K562 (cell line): ENCODE measurements around the gene BTBD1. TPM values are rescaled to one million over a fixed set of nuclear protein-coding genes. Genes with fewer than 3 reads are reported as not detected.

ENCODE experiments used
- GABPB1 ChIP-seq: sonication (generic); formaldehyde crosslinking; IDR thresholded peaks from 2 replicates; pipeline ENCODE4 v1.8.0; 2022; ENCODE audit warnings: mild to moderate bottlenecking, missing genetic modification reagents
- HIVEP1 ChIP-seq: fragments of 250-450 bp; sonication (Bioruptor Pico); IDR thresholded peaks from 2 replicates; pipeline ENCODE4 v1.4.0; 2020; ENCODE audit warnings: mild to moderate bottlenecking
- HSF4 ChIP-seq: fragments of 250-450 bp; sonication (Bioruptor Pico); IDR thresholded peaks from 2 replicates; pipeline ENCODE4 v2.1.2; 2022; ENCODE audit warnings: mild to moderate bottlenecking, moderate library complexity, borderline replicate concordance
- JUNB ChIP-seq: fragments of 450-650 bp; formaldehyde crosslinking; conservative IDR thresholded peaks from 2 replicates; pipeline ENCODE4 v1.4.0; 2020; ENCODE audit warnings: mild to moderate bottlenecking
- KLF1 ChIP-seq: fragments of 450-650 bp; IDR thresholded peaks from 2 replicates; pipeline ENCODE4 v1.6.1; 2016; ENCODE audit warnings: missing genetic modification characterization, missing compliant biosample characterization
- KLF6 ChIP-seq: fragments of 250-450 bp; sonication (Bioruptor Pico); IDR thresholded peaks from 2 replicates; pipeline ENCODE4 v1.4.0; 2020; ENCODE audit warnings: mild to moderate bottlenecking, moderate library complexity, borderline replicate concordance
- LARP7 ChIP-seq: fragments of 450-650 bp; IDR thresholded peaks from 2 replicates; pipeline ENCODE4 v1.6.1; 2016
- LEF1 ChIP-seq: fragments of 450-650 bp; IDR thresholded peaks from 2 replicates; pipeline ENCODE4 v1.6.1; 2016; ENCODE audit warnings: mild to moderate bottlenecking
- MEF2D ChIP-seq: conservative IDR thresholded peaks from 2 replicates; pipeline ENCODE4 v1.6.1; 2016; ENCODE audit warnings: low read depth, missing genetic modification characterization, missing compliant biosample characterization
- NCOA4 ChIP-seq: fragments of 450-650 bp; IDR thresholded peaks from 2 replicates; pipeline ENCODE4 v1.6.1; 2018; ENCODE audit warnings: mild to moderate bottlenecking; ENCODE audit not compliant: partially characterized antibody
- NCOR1 ChIP-seq: fragments of 450-650 bp; IDR thresholded peaks from 2 replicates; pipeline ENCODE4 v1.6.1; 2016; ENCODE audit warnings: mild to moderate bottlenecking, moderate library complexity
- NR2C2 ChIP-seq, 2 experiments: fragments of 200-800 bp in 1 of 2; sonication (Bioruptor generic) in 1 of 2; sonication (generic) in 1 of 2; formaldehyde crosslinking in 1 of 2; IDR thresholded peaks; 2 replicates each; pipeline versions ENCODE4 v1.6.1 to v1.8.0; 2016 to 2022; ENCODE audit warnings: mild to moderate bottlenecking in 1 of 2, missing compliant biosample characterization in 1 of 2, missing genetic modification characterization in 1 of 2, missing genetic modification reagents in 1 of 2
- PTRF ChIP-seq: fragments of 450-650 bp; IDR thresholded peaks from 2 replicates; pipeline ENCODE4 v1.6.1; 2016; ENCODE audit warnings: mild to moderate bottlenecking, missing genetic modification characterization, missing compliant biosample characterization
- RBM14 ChIP-seq: fragments of 200-400 bp; formaldehyde crosslinking; IDR thresholded peaks from 2 replicates; pipeline ENCODE4 v1.6.1; 2018; ENCODE audit warnings: low read depth, mild to moderate bottlenecking, low read length, moderate library complexity, borderline replicate concordance; ENCODE audit not compliant: insufficient read depth
- RERE ChIP-seq: sonication (generic); formaldehyde crosslinking; IDR thresholded peaks from 2 replicates; pipeline ENCODE4 v1.8.0; 2023; ENCODE audit warnings: missing genetic modification reagents, mild to moderate bottlenecking, borderline replicate concordance
- RFX7 ChIP-seq: fragments of 250-450 bp; sonication (Bioruptor Pico); IDR thresholded peaks from 2 replicates; pipeline ENCODE4 v1.5.1; 2021; ENCODE audit warnings: mild to moderate bottlenecking
- SMARCA4 ChIP-seq: fragments of 450-650 bp; IDR thresholded peaks from 2 replicates; pipeline ENCODE4 v1.6.1; 2016
- STAG1 ChIP-seq: sonication (generic); formaldehyde crosslinking; IDR thresholded peaks from 2 replicates; pipeline ENCODE4 v1.5.0; 2020; ENCODE audit warnings: missing genetic modification reagents, borderline replicate concordance
- TEAD1 ChIP-seq, 2 experiments: fragments of 450-650 bp in 1 of 2; sonication (generic) in 1 of 2; formaldehyde crosslinking; IDR thresholded peaks; 2 replicates each; pipeline versions ENCODE4 v1.4.0 to v1.8.0; 2020 to 2022; ENCODE audit warnings: mild to moderate bottlenecking in 2 of 2, missing genetic modification reagents in 1 of 2
- TRIM28 ChIP-seq: fragments of 450-650 bp; IDR thresholded peaks from 2 replicates; pipeline ENCODE4 v1.6.1; 2017
- ZBTB17 ChIP-seq: fragments of 450-650 bp; formaldehyde crosslinking; IDR thresholded peaks from 2 replicates; pipeline ENCODE4 v1.4.0; 2020; ENCODE audit warnings: mild to moderate bottlenecking
- ZBTB33 ChIP-seq: sonication (generic); formaldehyde crosslinking; IDR thresholded peaks from 2 replicates; pipeline ENCODE4 v1.8.1; 2023; ENCODE audit warnings: mild to moderate bottlenecking, missing genetic modification reagents
- ZNF23 ChIP-seq: fragments of 250-450 bp; sonication (Bioruptor Pico); IDR thresholded peaks from 2 replicates; pipeline ENCODE4 v1.4.0; 2020; ENCODE audit warnings: mild to moderate bottlenecking
- ZNF347 ChIP-seq: fragments of 450-650 bp; formaldehyde crosslinking; IDR thresholded peaks from 2 replicates; pipeline ENCODE4 v1.4.0; 2020; ENCODE audit warnings: low read depth, mild to moderate bottlenecking, moderate library complexity
- polyA plus RNA-seq, 8 experiments: library from polyadenylated mRNA; depleted of rRNA in 4 of 8; stranded (reverse) in 5 of 8; unstranded in 3 of 8; fragments of >200 nt; fragmentation: Nextera tagmentation in 2 of 8; fragmentation: Illumina TruSeq in 1 of 8; extraction: Ambion mirVana in 2 of 8; extraction: Trizol in 1 of 8; gene quantifications; 2 replicates each; pipeline versions ENCODE4 v1.2.1 to v1.2.3, GENCODE V29; 2011 to 2014; ENCODE audit warnings: inconsistent platforms in 1 of 8, missing spikeins in 1 of 8
- total RNA-seq, 7 experiments: library from RNA; depleted of rRNA in 6 of 7; stranded (reverse); fragments of >200 nt in 6 of 7; fragmentation: Illumina TruSeq in 2 of 7; extraction: Trizol in 2 of 7; gene quantifications; 2 replicates each; pipeline versions ENCODE4 v1.2.1 to v1.2.3, GENCODE V29; 2011 to 2021; ENCODE audit warnings: low replicate concordance in 1 of 7

The BTBD1 gene
- total and polyA plus RNA-seq, 9 of the 15 experiments (the other 6 are each of a cell fraction or from before 2014, with no cell fraction given), result 19.4 to 106 (median 90.4) TPM

GRCh38 chr15:82985688-82986441 lies 81.2 kb downstream of the BTBD1 start, which contains the start of gene RAMAC (continued):
- TF ChIP-seq SMARCA4 (no peak), STAG1 (CRISPR knock-in tag) (no peak), GABPB1 (CRISPR knock-in tag) (peak; percentile 95), TEAD1 (CRISPR knock-in tag; IDR thresholded peaks at IDR 0.05) (no peak; a peak in 1 of 4 replicates), NCOR1 (no peak), NCOA4 (no peak), RFX7 (CRISPR knock-in tag) (no peak), JUNB (no peak), LEF1 (no peak), ZBTB33 (CRISPR knock-in tag) (no peak), MEF2D (tag) (no peak), NR2C2 (CRISPR knock-in tag; IDR thresholded peaks at IDR 0.05) (0 out of 2 replicates have a peak, but pooled peaks have one; percentile 51), NR2C2 (tag; IDR thresholded peaks at IDR 0.05) (peak; percentile 97), HIVEP1 (CRISPR knock-in tag) (no peak), ZBTB17 (CRISPR knock-in tag) (no peak), RERE (CRISPR knock-in tag) (no peak), RBM14 (no peak), LARP7 (no peak), KLF1 (no peak), HSF4 (no peak), ZNF23 (CRISPR knock-in tag) (no peak), TRIM28 (no peak), ZNF347 (CRISPR knock-in tag) (no peak), PTRF (tag) (no peak), KLF6 (no peak)
